GM21825 (cell line): ENCODE data around the gene ZBTB33.

Experiments used
- ATAC-seq: cut with Tn5 transposase; IDR thresholded peaks from one replicate; pipeline ENCODE4 v1.9.1; 2021; ENCODE audit warnings: mild to moderate bottlenecking, moderate library complexity; ENCODE audit not compliant: unreplicated experiment

ZBTB33 gene

DNA sequence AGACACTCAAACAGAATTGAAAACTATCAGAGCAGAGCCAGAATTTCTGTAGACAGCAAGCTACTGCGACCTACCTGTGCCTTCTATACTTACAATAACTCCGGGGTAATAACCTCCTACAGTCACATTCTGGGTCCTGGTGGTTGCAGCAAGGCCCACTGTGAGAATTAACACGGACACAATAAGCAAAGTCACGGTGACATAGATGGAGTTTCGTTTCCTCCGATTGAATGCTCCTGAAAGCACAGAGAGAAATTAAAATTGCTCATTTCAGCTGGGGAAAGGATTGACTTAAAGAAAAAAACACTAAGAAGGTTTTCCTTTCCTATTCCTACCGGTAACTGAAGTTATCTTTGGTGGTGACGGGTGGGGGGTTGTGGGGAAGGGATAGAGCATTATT lies 53.6 kb downstream of the ZBTB33 start:
- ATAC-seq, result no peak

GRCh38 chrX:120305531-120306141 lies 55.0 kb downstream of the ZBTB33 start:
- ATAC-seq, result no peak

GRCh38 chrX:120306630-120307029 lies 56.0 kb downstream of the ZBTB33 start:
- no peak for ATAC-seq
